HUES6 (cell line): ENCODE measurements around the gene MDN1.

ENCODE experiments used
- H3K27ac ChIP-seq: 2 replicates; pipeline ENCODE4 v1.7.0; 2013; ENCODE audit warnings: low read depth, mild to moderate bottlenecking, low read length, inconsistent platforms
- H3K27me3 ChIP-seq: 2 replicates; pipeline ENCODE4 v1.6.1; 2013; ENCODE audit warnings: low read length; ENCODE audit not compliant: control insufficient read depth, insufficient read depth
- H3K36me3 ChIP-seq: 2 replicates; pipeline ENCODE4 v1.6.1; 2013; ENCODE audit warnings: low read length; ENCODE audit not compliant: control insufficient read depth, insufficient read depth
- H3K4me1 ChIP-seq: 2 replicates; pipeline ENCODE4 v1.6.1; 2013; ENCODE audit warnings: low read length; ENCODE audit not compliant: control insufficient read depth, insufficient read depth
- H3K4me3 ChIP-seq: 2 replicates; pipeline ENCODE4 v1.5.1; 2013; ENCODE audit warnings: low read depth, low read length
- H3K9ac ChIP-seq: one replicate; pipeline ENCODE4 v1.6.1; 2013; ENCODE audit warnings: mild to moderate bottlenecking, low read length
- H3K9me3 ChIP-seq: 2 replicates; pipeline ENCODE4 v1.6.1; 2013; ENCODE audit warnings: low read depth, low read length; ENCODE audit not compliant: control insufficient read depth, insufficient read depth

MDN1 gene

DNA sequence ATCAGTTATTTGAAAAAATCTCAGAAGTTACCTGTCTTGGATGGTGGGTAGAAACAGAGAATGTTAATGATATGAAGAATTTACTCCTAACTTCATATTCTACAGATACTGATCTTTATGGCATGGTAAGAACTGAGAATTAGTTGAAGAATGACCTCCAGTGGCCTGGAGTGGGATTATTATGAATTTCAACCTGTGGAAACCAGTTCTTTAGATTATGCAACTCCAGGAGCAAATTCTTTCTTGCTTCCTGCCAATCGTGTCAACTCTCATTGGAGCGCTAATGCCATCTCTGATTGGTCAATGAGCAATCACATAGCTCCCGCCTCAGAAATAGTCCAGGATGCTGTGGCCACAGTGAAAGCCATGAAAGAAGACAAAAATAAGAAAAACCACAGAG, 221.6 kb downstream of the MDN1 start:
- no peaks in the 10 kb centered on the region for H3K4me1 ChIP-seq
- H3K27ac ChIP-seq: no peak overlapping the region
- H3K27me3 ChIP-seq: no peaks in the 10 kb centered on the region
- H3K4me3 ChIP-seq: no peak overlapping the region
- no peak overlapping the region for H3K9ac ChIP-seq
- no peaks in the 10 kb centered on the region for H3K36me3 ChIP-seq
- H3K9me3 ChIP-seq: no peaks in the 10 kb centered on the region

DNA sequence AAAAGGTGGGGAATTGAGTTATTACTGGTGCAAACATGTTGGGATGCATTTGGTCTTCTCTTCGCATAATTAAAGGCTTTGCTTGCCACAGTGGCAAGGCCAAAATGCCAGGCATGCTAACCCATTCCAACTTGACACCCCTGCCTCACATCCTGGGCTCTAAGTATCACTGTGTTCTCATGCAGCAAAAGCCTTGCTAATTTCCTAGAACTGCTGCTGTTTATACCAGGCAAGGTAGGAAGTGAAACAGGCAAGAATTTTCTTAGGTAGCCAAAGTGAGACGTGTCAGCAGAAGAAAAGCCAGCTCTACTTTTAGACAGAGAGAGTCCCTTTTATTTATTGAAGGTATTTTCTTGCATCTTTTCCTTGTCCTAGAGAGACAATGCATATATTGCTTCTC, 222.2 kb downstream of the MDN1 start:
- H3K9me3 ChIP-seq: no peaks in the 10 kb centered on the region
- H3K4me1 ChIP-seq: no peaks in the 10 kb centered on the region
- H3K36me3 ChIP-seq: no peaks in the 10 kb centered on the region
- H3K4me3 ChIP-seq: no peak overlapping the region
- no peaks in the 10 kb centered on the region for H3K27me3 ChIP-seq
- no peak overlapping the region for H3K27ac ChIP-seq
- H3K9ac ChIP-seq: no peak overlapping the region

GRCh38 chr6:89596484-89596883, 223.1 kb downstream of the MDN1 start:
- Histone ChIP-seq H3K4me1 (no peaks in the 10 kb centered on the region), H3K36me3 (no peaks in the 10 kb centered on the region), H3K4me3 (no peak overlapping the region), H3K27ac (no peak overlapping the region), H3K27me3 (no peaks in the 10 kb centered on the region), H3K9me3 (no peaks in the 10 kb centered on the region), H3K9ac (no peak overlapping the region)

DNA sequence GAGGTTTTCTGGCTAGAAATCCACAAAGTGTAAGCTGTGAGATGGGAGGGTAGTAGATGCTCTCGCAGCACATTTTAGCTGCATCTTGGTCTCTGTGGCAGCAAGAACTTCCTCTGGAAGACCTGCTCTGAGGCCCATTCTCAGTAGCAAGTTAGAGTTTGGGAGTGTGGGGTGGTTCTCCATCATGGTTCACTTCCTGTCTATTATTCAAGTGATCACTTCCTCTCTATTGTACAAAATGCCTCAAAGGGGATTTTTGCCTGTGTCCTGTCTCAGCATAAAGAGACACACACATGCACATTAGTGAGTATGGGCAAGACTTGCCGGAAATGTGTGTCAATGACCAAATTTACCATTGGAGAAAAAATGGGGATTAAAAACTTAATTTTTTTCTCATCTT, 223.5 kb downstream of the MDN1 start:
- H3K9ac ChIP-seq: no peak overlapping the region
- H3K4me1 ChIP-seq: no peaks in the 10 kb centered on the region
- no peak overlapping the region for H3K4me3 ChIP-seq
- H3K27me3 ChIP-seq: no peaks in the 10 kb centered on the region
- H3K36me3 ChIP-seq: no peaks in the 10 kb centered on the region
- no peak overlapping the region for H3K27ac ChIP-seq
- no peaks in the 10 kb centered on the region for H3K9me3 ChIP-seq
